ENCODE data around the gene AKAP7.
"Not testable (repeated sequence)": the region's sequence is repeated elsewhere in the genome, so short reads cannot be mapped to it uniquely, and the experiment has no call there.

The AKAP7 gene

GRCh38 chr6:131135244-131136020 lies at the start of gene AKAP7:
Gene AKAP7 (plus strand): TSS chr6:131135467. CDS start chr6:131135764, 297 bp downstream.
- DNase-seq (ENCODE audit: low spot score) (peak; percentile 40), FAIRE-seq (no peak)

GRCh38 chr6:131090339-131090738 lies 44.9 kb upstream of the AKAP7 start:
- not testable (repeated sequence) for DNase-seq (ENCODE audit: low spot score); FAIRE-seq

GRCh38 chr6:131091944-131092343 lies 43.3 kb upstream of the AKAP7 start:
- FAIRE-seq; DNase-seq (ENCODE audit: low spot score): not testable (repeated sequence)

GRCh38 chr6:131093334-131093733 lies 41.9 kb upstream of the AKAP7 start:
- FAIRE-seq (no peak), DNase-seq (ENCODE audit: low spot score) (no peak)

GRCh38 chr6:131096786-131097185 lies 38.5 kb upstream of the AKAP7 start:
- DNase-seq (ENCODE audit: low spot score) (no peak), FAIRE-seq (no peak)

- FAIRE-seq: peak; percentile 96
- peak; percentile 89 for DNase-seq (ENCODE audit: low spot score)
Observed at GRCh38 chr6:131101911-131102680, 33.2 kb upstream of the AKAP7 start.

- DNase-seq (ENCODE audit: low spot score) (peak; percentile 38), FAIRE-seq (no peak)
Observed at GRCh38 chr6:131103296-131103695, 32.0 kb upstream of the AKAP7 start.

GRCh38 chr6:131103901-131104300 lies 31.4 kb upstream of the AKAP7 start:
- FAIRE-seq: no peak
- DNase-seq (ENCODE audit: low spot score): no peak

- FAIRE-seq (peak; percentile 92), DNase-seq (ENCODE audit: low spot score) (peak; percentile 80)
Observed at GRCh38 chr6:131107151-131107550, 28.1 kb upstream of the AKAP7 start.

GRCh38 chr6:131112249-131112648 lies 23.0 kb upstream of the AKAP7 start:
- DNase-seq (ENCODE audit: low spot score) (no peak), FAIRE-seq (no peak)

GRCh38 chr6:131115651-131116050 lies 19.6 kb upstream of the AKAP7 start:
- FAIRE-seq: no peak
- DNase-seq (ENCODE audit: low spot score): no peak

- DNase-seq (ENCODE audit: low spot score) (no peak), FAIRE-seq (no peak)
Observed at GRCh38 chr6:131116321-131116720, 18.9 kb upstream of the AKAP7 start.

GRCh38 chr6:131116755-131117360 lies 18.4 kb upstream of the AKAP7 start:
- FAIRE-seq (peak; percentile 90), DNase-seq (ENCODE audit: low spot score) (peak; percentile 14)

- FAIRE-seq: no peak
Observed at GRCh38 chr6:131117878-131118277, 17.4 kb upstream of the AKAP7 start.

GRCh38 chr6:131122007-131122406 lies 13.3 kb upstream of the AKAP7 start:
- FAIRE-seq (no peak), DNase-seq (ENCODE audit: low spot score) (no peak)

More at GRCh38 chr6:131117878-131118277, 17.4 kb upstream of the AKAP7 start:
- no peak for DNase-seq (ENCODE audit: low spot score)

GRCh38 chr6:131122516-131122915 lies 12.8 kb upstream of the AKAP7 start:
- DNase-seq (ENCODE audit: low spot score) (no peak), FAIRE-seq (no peak)

GRCh38 chr6:131124336-131125071 lies 10.8 kb upstream of the AKAP7 start:
- FAIRE-seq (no peak), DNase-seq (ENCODE audit: low spot score) (no peak)

GRCh38 chr6:131125431-131125830 lies 9.8 kb upstream of the AKAP7 start:
- FAIRE-seq: no peak

GRCh38 chr6:131129689-131130553 lies 5.3 kb upstream of the AKAP7 start:
- DNase-seq (ENCODE audit: low spot score) (no peak), FAIRE-seq (no peak)

More at GRCh38 chr6:131125431-131125830, 9.8 kb upstream of the AKAP7 start:
- DNase-seq (ENCODE audit: low spot score): no peak

- FAIRE-seq (no peak), DNase-seq (ENCODE audit: low spot score) (no peak)
Observed at GRCh38 chr6:131130554-131130940, 4.7 kb upstream of the AKAP7 start.

All from RCC 7860 (cell line).